HEK293 (cell line): Measurements from ENCODE around the gene SCART1.

Experiments
- YY1 ChIP-seq: fragments of 450-650 bp; formaldehyde crosslinking; IDR thresholded peaks from 2 replicates; pipeline ENCODE4 v1.5.1; 2018; ENCODE audit warnings: missing biosample characterization, missing genetic modification characterization
- ZNF768 ChIP-seq: fragments of 450-650 bp; formaldehyde crosslinking; IDR thresholded peaks from 2 replicates; pipeline ENCODE4 v1.5.1; 2018; ENCODE audit warnings: missing biosample characterization, mild to moderate bottlenecking, missing genetic modification characterization
- TF ChIP-seq, protein P1 (sequence below): fragments of 450-650 bp; formaldehyde crosslinking; IDR thresholded peaks from 2 replicates; pipeline ENCODE4 v1.5.1; 2016; ENCODE audit warnings: missing biosample characterization, missing genetic modification characterization

DNA sequence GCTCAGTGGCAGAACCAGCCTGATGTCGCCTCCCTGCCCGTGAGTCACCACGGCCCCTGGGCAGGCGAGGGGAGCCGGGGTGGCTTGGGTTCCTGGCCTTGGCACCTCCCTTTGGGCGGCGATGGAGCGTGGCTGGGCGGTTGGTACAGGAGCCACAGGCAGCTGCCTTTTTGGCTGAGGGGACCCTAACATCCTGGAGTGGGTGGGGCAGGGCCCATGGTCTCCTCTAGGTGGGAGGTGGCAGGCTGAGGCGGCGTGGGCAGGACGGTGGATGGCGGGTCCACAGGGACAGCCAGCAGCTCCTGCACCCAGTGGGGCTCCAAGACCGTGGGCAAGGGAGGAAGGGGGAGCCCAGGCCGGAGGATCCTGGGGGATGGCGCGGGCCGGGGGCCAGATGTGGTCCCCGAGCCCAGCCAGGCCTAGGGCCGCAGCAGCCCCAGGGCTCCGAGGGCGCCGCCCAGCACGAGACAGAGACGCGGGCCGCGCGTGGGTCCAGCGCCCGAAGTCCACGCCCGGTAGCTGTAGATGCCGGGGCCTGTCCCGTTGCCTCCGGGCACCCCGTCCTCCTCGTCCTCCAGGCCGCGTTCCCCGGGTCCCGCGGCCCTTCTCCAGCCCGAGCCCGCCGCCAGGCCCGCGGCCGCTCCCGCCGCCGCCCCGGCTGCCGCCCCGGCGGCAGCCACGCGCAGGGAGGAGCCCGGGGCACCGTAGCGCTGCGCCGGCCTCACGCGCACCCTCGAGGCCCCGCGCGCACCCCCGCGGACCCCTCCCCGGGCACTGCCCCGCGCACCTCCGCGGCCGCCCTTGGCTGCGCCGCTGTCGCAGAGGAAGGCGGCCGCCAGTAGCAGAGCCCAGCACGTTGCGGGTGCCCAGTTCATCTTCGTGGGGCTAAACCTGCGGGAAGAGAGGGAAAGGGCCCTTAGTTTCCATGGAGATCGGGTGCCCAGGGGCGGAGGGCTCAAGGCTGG is 30.7 kb upstream of the SCART1 start:
- TF ChIP-seq YY1 (tag by site-specific recombination) (no peak), ZNF768 (tag by site-specific recombination) (no peak)
- TF ChIP-seq, protein P1, sequence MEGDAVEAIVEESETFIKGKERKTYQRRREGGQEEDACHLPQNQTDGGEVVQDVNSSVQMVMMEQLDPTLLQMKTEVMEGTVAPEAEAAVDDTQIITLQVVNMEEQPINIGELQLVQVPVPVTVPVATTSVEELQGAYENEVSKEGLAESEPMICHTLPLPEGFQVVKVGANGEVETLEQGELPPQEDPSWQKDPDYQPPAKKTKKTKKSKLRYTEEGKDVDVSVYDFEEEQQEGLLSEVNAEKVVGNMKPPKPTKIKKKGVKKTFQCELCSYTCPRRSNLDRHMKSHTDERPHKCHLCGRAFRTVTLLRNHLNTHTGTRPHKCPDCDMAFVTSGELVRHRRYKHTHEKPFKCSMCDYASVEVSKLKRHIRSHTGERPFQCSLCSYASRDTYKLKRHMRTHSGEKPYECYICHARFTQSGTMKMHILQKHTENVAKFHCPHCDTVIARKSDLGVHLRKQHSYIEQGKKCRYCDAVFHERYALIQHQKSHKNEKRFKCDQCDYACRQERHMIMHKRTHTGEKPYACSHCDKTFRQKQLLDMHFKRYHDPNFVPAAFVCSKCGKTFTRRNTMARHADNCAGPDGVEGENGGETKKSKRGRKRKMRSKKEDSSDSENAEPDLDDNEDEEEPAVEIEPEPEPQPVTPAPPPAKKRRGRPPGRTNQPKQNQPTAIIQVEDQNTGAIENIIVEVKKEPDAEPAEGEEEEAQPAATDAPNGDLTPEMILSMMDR (tag by site-specific recombination): no peak
